HG03066 (cell line): Measurements from ENCODE around the gene PLAU.

ENCODE experiments used
- ATAC-seq: cut with Tn5 transposase; IDR thresholded peaks from one replicate; pipeline ENCODE4 v1.9.1; 2021; ENCODE audit warnings: low read depth; ENCODE audit not compliant: unreplicated experiment

Gene PLAU

GRCh38 chr10:73910764-73911552 lies at the start of gene PLAU:
TSS of gene PLAU (plus strand) at chr10:73911132. CDS start at chr10:73911556, 424 bp downstream.
- peak; percentile 40 for ATAC-seq

GRCh38 chr10:73862011-73862410 lies 48.9 kb upstream of the PLAU start:
- ATAC-seq, result no peak

- ATAC-seq, result no peak
These were observed 47.7 kb upstream of the PLAU start for GRCh38 chr10:73863039-73863817.

GRCh38 chr10:73864229-73864628 lies 46.7 kb upstream of the PLAU start:
- ATAC-seq, result no peak

GRCh38 chr10:73865107-73865458 lies 45.8 kb upstream of the PLAU start:
- no peak for ATAC-seq

GRCh38 chr10:73865459-73866442 lies 45.2 kb upstream of the PLAU start:
- peak; percentile 61 for ATAC-seq

- no peak for ATAC-seq
These were observed 44.3 kb upstream of the PLAU start for GRCh38 chr10:73866621-73867020.

- ATAC-seq, result no peak
These were observed 43.7 kb upstream of the PLAU start for GRCh38 chr10:73867126-73867807.

GRCh38 chr10:73867871-73868631 lies 42.9 kb upstream of the PLAU start:
- no peak for ATAC-seq

- ATAC-seq, result no peak
These were observed 42.2 kb upstream of the PLAU start for GRCh38 chr10:73868655-73869195.

GRCh38 chr10:73871295-73872189 lies 39.4 kb upstream of the PLAU start:
- no peak for ATAC-seq

GRCh38 chr10:73872190-73872710 lies 38.7 kb upstream of the PLAU start:
- no peak for ATAC-seq

GRCh38 chr10:73873142-73873837 lies 37.6 kb upstream of the PLAU start:
- ATAC-seq, result no peak

- ATAC-seq, result no peak
These were observed 37.1 kb upstream of the PLAU start for GRCh38 chr10:73873838-73874215.

- peak; percentile 73 for ATAC-seq
These were observed 36.4 kb upstream of the PLAU start, which contains the start of gene CAMK2G for GRCh38 chr10:73874267-73875138. TSS of gene CAMK2G (minus strand) at chr10:73874555. CDS start at chr10:73874461, 94 bp downstream.

GRCh38 chr10:73875139-73875475 lies 35.8 kb upstream of the PLAU start:
- peak; percentile 33 for ATAC-seq
